ENCODE measurements around the gene ACSS1.

Gene ACSS1

DNA sequence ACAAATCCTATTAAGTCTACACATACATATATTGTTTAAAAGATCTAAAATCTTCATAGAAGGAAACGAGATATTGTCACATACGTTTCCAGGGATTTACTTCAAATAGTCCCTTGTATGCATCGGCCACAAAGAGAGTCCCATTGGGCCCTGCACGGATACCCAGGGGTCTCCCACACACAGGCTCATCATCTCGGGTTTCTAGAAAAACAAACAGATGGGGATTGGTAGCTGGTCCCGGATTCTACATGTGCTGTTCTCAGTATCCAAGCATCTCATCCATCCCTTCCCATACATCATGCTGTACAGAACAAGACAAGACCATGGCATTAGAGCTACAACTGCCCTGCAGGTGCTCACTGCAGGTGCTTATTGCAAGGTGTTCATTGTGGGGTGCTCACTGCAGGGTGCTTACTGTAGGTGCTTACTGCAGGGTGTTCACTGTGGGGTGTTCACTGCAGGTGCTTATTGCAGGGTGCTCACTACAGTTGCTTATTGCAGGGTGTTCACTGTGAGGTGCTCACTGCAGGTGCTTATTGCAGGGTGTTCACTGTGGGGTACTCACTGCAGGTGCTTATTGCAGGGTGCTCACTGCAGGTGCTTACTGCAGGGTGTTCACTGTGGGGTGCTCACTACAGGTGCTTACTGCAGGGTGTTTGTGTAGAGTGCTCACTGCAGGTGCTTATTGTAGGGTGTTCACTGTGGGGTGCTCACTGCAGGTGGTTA lies 86.4 kb downstream of the ACSS1 start:
- TF ChIP-seq ZFX (IDR thresholded peaks at IDR 0.05; ENCODE audit: borderline replicate concordance): no peak
- TF ChIP-seq, protein P1, sequence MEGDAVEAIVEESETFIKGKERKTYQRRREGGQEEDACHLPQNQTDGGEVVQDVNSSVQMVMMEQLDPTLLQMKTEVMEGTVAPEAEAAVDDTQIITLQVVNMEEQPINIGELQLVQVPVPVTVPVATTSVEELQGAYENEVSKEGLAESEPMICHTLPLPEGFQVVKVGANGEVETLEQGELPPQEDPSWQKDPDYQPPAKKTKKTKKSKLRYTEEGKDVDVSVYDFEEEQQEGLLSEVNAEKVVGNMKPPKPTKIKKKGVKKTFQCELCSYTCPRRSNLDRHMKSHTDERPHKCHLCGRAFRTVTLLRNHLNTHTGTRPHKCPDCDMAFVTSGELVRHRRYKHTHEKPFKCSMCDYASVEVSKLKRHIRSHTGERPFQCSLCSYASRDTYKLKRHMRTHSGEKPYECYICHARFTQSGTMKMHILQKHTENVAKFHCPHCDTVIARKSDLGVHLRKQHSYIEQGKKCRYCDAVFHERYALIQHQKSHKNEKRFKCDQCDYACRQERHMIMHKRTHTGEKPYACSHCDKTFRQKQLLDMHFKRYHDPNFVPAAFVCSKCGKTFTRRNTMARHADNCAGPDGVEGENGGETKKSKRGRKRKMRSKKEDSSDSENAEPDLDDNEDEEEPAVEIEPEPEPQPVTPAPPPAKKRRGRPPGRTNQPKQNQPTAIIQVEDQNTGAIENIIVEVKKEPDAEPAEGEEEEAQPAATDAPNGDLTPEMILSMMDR (IDR thresholded peaks at IDR 0.05): no peak
- no peak overlapping the region for H3K27ac ChIP-seq

DNA sequence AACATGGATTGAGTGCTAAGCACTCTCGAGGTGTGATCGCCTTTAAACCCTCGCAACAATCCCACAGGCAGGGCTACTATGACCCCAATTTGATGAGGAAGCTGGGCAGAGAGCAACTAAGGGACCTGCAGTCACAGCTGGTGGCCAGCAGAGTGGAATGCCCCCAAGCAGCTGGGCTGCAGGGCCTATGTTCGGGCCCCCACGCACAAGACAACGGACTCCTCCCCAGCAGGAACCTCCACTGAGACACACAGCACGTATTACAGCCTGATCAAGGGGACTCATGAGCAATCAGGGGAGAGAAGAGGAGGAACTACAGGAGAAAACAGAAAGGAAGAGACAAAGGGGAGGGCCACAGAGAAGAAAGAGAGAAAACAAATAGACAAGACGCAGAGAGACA lies 87.2 kb downstream of the ACSS1 start:
- H3K27ac ChIP-seq: no peak overlapping the region
- TF ChIP-seq, protein P1 (IDR thresholded peaks at IDR 0.05): no peak
- no peak for TF ChIP-seq ZFX (IDR thresholded peaks at IDR 0.05; ENCODE audit: borderline replicate concordance)

DNA sequence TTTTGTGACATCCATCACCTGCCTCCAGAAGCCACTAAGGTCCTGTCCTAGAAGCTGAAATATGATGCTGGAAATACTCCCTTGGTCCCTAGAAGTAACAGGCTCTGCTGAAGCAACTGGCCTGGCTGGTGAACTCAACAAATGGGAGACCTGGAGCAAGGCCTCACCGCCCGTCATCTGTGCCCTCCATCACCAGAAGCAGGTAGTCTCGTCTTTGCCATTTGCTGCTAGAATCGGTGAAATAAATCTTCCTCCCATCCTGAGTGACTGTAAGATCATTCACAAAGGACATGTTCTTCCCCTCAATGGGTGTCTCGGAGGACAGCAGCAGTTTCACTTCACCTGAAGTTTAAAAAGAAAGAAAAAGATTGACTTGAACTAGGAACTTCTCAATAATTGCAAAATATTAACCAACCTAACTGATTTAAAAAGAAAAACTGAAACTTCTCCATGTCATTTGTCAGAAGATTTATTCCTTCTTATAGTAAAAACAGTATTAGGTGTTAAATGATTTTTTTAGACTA lies 87.8 kb downstream of the ACSS1 start:
- TF ChIP-seq ZFX (IDR thresholded peaks at IDR 0.05; ENCODE audit: borderline replicate concordance): no peak
- TF ChIP-seq, protein P1 (IDR thresholded peaks at IDR 0.05): no peak
- H3K27ac ChIP-seq: no peak overlapping the region

DNA sequence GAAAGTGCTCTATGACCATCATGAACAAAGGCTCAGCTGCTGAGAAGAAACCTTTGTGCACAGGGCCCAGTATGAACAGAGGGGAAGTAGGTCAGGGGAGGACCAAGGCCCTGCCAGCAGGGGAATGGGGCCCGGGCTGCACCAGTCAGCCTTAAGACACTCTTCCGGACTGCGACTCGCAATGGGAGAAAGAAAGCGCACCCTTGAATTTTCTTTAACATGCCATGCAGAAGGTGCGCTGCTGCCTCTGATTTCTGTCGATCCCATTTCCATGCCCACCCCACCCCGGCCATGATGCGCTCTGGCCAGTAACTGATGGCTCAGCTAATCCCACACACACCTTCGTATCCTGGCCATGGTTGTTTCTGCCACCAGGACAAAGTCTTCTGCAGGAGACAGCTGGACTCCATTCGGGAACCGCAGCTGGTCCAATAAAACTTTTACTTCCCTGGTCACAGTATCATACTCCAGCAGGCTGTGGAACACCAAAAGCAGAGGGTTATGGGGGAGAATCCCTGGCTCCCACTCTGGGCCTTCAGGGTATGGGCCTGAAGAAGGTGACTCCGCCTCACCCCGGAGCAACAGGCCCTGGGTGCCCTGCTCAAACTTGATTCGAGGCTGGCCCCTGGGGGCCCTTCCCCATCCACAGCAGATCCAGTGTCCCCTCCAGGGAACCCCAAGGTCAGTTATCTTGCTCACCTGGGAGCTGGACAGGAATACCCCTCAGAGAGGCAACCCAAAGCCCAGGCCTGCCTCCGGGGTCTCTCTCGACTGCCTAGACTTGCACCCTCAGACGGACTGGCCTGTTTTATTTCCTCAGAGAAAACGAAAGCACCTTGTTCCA lies 88.5 kb downstream of the ACSS1 start:
- no peak for TF ChIP-seq ZFX (IDR thresholded peaks at IDR 0.05; ENCODE audit: borderline replicate concordance)
- TF ChIP-seq, protein P1 (IDR thresholded peaks at IDR 0.05): no peak
- no peak overlapping the region for H3K27ac ChIP-seq

DNA sequence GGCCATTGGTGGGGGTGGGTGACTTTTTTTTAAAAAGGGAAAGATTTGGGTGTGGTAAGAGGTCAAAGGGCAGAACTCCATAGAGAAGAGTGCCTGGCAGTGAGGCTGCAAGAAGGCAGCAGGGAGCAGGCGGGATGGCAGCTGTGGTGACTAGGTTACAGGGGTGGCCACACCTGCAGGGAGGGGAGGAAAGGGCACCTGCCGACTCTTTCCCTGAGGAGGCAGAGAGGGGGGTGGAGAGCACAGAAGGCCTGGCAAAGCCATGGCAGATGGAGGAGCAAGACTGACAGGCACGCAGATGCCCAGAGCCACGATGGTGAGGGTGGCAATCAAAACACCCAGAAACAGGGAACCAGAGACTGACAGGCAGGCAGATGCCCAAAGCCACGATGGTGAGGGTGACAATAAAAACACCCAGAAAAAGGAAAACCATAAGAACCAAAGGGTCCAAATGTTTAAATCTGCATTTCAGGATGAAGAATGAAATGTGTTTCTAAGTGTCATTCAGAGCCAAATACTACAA lies 89.6 kb downstream of the ACSS1 start:
- TF ChIP-seq, protein P1 (IDR thresholded peaks at IDR 0.05): no peak
- TF ChIP-seq ZFX (IDR thresholded peaks at IDR 0.05; ENCODE audit: borderline replicate concordance): no peak
- H3K27ac ChIP-seq: no peak overlapping the region

DNA sequence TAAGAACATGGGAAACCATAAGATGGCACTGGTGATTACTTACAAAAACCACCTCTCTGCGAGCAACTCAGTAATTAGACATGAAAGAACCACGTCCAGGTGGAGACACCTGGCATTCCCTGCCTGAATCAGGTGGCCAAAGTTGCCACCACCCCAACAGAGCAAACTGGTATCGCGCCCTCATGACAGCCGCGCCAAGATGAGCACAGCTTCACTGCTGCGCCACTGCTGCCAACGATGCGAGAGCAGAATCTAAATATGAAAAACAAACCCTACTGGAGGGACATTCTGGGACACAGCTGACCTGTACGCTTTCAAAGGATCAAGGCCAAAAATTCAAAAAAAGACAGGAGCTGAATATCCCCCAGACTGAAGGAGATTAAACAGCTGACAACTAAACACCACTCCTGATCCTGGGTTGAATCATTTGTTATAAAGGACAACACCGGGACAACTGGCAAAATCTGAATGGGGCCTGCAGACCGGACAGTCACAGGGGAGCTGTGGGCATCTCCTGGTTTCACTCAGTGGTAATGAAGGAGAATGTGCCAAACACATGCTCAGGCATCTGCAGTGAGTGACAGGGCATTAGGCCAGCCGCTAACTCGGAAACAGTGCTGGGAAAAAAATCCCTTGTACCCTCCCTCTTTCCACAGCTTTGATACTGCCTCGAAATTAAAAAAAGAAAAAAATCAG lies 91.5 kb downstream of the ACSS1 start:
- no peak overlapping the region for H3K27ac ChIP-seq
- TF ChIP-seq, protein P1 (IDR thresholded peaks at IDR 0.05): no peak
- no peak for TF ChIP-seq ZFX (IDR thresholded peaks at IDR 0.05; ENCODE audit: borderline replicate concordance)
